ENCODE data around the gene CSK. TPM values are rescaled to one million over a fixed set of nuclear protein-coding genes. Genes with fewer than 3 reads are reported as not detected.

The CSK gene
- total RNA-seq, 1 donor from 2014 or later = 34.0 TPM

DNA sequence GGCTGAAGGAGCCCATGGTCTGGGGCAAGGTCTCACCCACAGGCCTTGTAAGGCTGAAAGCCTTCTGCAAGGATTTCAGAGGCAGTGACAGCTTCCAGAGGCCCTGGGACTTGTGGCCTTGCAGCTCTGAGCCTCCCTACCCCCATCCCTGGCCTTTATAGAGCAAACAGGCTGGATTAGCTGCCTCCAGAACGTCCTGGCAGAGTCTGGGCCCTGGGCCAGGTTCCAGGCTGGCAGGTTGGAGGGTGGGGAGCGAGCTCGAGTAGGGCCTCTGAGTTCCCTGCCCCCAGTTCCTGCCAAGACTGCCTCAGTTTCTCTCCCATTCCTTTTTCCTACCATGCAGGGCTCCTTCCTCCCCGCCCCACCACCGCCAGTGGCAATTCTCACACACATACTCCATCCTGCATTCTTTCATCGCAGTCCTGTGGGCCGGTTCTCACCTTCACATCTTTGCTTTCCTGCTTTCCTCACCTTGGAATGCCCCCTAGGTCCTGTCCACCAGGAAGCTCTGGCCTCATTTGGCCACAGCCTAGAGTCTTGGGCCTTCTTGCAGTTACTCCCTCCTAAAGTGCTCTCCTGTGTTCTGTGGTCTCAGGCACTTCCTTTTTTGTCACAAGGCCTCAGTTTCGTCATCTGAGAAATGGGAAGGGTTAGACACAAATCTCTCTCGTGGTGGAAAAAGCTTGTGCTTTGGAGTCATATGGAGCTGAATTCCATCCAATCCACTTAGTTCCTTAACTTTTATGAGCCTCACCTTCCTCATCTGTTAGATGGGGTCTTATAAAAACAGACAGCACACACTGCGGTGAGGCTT is 33.4 kb downstream of the CSK start:
- Histone ChIP-seq H3K9me3 (replicated peaks) (no peaks in the 10 kb centered on the region), H3K27ac (replicated peaks) (peak overlapping the region; percentile 80), H3K4me1 (peaks cover 49% of the 10 kb centered on the region), H3K27me3 (ENCODE audit: low read depth) (no peaks in the 10 kb centered on the region), H3K4me3 (no peak overlapping the region), H3K36me3 (no peaks in the 10 kb centered on the region)
- intact Hi-C loops (cut with micrococcal nuclease) = no loop called here
- TF ChIP-seq, protein P1, sequence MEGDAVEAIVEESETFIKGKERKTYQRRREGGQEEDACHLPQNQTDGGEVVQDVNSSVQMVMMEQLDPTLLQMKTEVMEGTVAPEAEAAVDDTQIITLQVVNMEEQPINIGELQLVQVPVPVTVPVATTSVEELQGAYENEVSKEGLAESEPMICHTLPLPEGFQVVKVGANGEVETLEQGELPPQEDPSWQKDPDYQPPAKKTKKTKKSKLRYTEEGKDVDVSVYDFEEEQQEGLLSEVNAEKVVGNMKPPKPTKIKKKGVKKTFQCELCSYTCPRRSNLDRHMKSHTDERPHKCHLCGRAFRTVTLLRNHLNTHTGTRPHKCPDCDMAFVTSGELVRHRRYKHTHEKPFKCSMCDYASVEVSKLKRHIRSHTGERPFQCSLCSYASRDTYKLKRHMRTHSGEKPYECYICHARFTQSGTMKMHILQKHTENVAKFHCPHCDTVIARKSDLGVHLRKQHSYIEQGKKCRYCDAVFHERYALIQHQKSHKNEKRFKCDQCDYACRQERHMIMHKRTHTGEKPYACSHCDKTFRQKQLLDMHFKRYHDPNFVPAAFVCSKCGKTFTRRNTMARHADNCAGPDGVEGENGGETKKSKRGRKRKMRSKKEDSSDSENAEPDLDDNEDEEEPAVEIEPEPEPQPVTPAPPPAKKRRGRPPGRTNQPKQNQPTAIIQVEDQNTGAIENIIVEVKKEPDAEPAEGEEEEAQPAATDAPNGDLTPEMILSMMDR (IDR thresholded peaks at IDR 0.05; ENCODE audit: borderline replicate concordance) = no peak
- peak; percentile 69 for DNase-seq

- no peak for DNase-seq
- Histone ChIP-seq H3K36me3 (no peaks in the 10 kb centered on the region), H3K9me3 (replicated peaks) (no peaks in the 10 kb centered on the region), H3K4me3 (no peak overlapping the region), H3K27me3 (ENCODE audit: low read depth) (no peaks in the 10 kb centered on the region), H3K27ac (replicated peaks) (peak overlapping the region; percentile 80), H3K4me1 (peaks cover 49% of the 10 kb centered on the region)
- intact Hi-C loops (cut with micrococcal nuclease) = no loop called here
- TF ChIP-seq, protein P1 (IDR thresholded peaks at IDR 0.05; ENCODE audit: borderline replicate concordance) = no peak
Observed at GRCh38 chr15:74815961-74816360, 34.1 kb downstream of the CSK start.

DNA sequence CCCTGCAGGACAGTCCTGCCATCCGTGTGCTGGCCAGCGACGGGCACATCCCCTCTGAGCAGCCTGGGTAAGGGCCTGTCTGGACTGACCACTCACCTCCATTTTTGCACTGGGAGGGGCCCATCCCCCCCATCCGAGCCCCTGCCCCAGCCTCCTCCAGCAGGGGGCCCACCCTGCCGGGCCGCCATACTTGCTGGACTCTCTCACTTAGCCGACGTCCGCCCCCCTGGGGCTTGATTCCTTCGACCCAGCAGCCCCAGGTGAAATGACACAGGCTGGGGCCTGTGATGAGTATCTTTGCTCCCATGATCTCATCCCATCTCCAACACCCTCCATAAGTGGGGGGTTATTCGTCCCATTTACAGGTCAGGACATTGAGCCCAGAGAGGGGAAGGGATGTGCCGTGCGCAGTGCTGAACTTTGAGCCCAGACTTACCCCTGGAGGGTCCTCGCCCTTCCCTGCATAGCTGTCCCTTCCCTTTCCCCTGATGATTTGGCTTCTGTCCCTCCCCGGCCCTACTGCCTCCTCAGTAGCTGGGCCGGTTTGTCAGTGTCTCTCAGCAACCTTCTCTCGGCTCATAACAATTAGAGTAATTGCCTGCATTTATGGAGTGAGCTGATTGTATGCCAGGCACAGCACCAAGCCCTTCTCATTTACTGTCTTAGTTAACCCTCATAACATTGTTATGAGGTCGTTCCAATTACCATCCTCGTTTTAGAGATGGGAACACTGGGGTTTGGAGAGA is 34.9 kb downstream of the CSK start:
- no peaks in the 10 kb centered on the region for H3K27me3 ChIP-seq (ENCODE audit: low read depth)
- TF ChIP-seq, protein P1 (IDR thresholded peaks at IDR 0.05; ENCODE audit: borderline replicate concordance) = no peak
- H3K4me1 ChIP-seq = peaks cover 49% of the 10 kb centered on the region
- intact Hi-C loops (cut with micrococcal nuclease) = no loop called here
- peak overlapping the region; percentile 80 for H3K27ac ChIP-seq (replicated peaks)
- H3K36me3 ChIP-seq = no peaks in the 10 kb centered on the region
- DNase-seq = no peak
- no peak overlapping the region for H3K4me3 ChIP-seq
- H3K9me3 ChIP-seq (replicated peaks) = no peaks in the 10 kb centered on the region

- H3K9me3 ChIP-seq (replicated peaks) = no peaks in the 10 kb centered on the region
- intact Hi-C loops (cut with micrococcal nuclease) = no loop called here
- TF ChIP-seq, protein P1 (IDR thresholded peaks at IDR 0.05; ENCODE audit: borderline replicate concordance) = peak; percentile 51
- no peaks in the 10 kb centered on the region for H3K36me3 ChIP-seq
- no peaks in the 10 kb centered on the region for H3K27me3 ChIP-seq (ENCODE audit: low read depth)
- peak; percentile 64 for DNase-seq
- peaks cover 48% of the 10 kb centered on the region for H3K4me1 ChIP-seq
- H3K27ac ChIP-seq (replicated peaks) = peak overlapping the region; percentile 80
- no peak overlapping the region for H3K4me3 ChIP-seq
Observed at GRCh38 chr15:74817370-74817737, 35.5 kb downstream of the CSK start.

- Histone ChIP-seq H3K4me1 (peaks cover 30% of the 10 kb centered on the region), H3K36me3 (no peaks in the 10 kb centered on the region), H3K27ac (replicated peaks) (no peak overlapping the region), H3K4me3 (no peak overlapping the region), H3K27me3 (ENCODE audit: low read depth) (peaks cover 8% of the 10 kb centered on the region), H3K9me3 (replicated peaks) (no peaks in the 10 kb centered on the region)
- DNase-seq = no peak
- TF ChIP-seq, protein P1 (IDR thresholded peaks at IDR 0.05; ENCODE audit: borderline replicate concordance) = no peak
- intact Hi-C loops (cut with micrococcal nuclease) = no loop called here
Observed at GRCh38 chr15:74820056-74820455, 38.2 kb downstream of the CSK start.

Measured in left ventricle myocardium inferior (tissue), 1 donor.